ENCODE results near the gene GRHL1. TPM values are rescaled to one million over a fixed set of nuclear protein-coding genes. Genes with fewer than 3 reads are reported as not detected.
A peak's percentile ranks its signal among the peaks of the same experiment; 100 is the strongest.

Gene GRHL1
- total RNA-seq, 4 donors from 2014 or later = 1.3 to 6.6 (median 1.5) TPM; not detected in 1

- no peak overlapping the region for H3K27ac ChIP-seq
- DNase-seq = no peak
- TF ChIP-seq POLR2A (IDR thresholded peaks at IDR 0.05) (no peak), CTCF (IDR thresholded peaks at IDR 0.05) (no peak)
- H3K27me3 ChIP-seq = no peaks in the 10 kb centered on the region
- no peaks in the 10 kb centered on the region for H3K36me3 ChIP-seq
- H3K4me3 ChIP-seq = no peak overlapping the region
- H3K9me3 ChIP-seq = no peaks in the 10 kb centered on the region
- peaks cover 0 to 6% (median 0%) of the 10 kb centered on the region in 4 donors for H3K4me1 ChIP-seq
Measured at GRCh38 chr2:9981655-9982054, 30.2 kb downstream of the GRHL1 start.

- no peak for TF ChIP-seq POLR2A (IDR thresholded peaks at IDR 0.05)
- TF ChIP-seq CTCF (IDR thresholded peaks at IDR 0.05) = no peak
- H3K27me3 ChIP-seq = no peaks in the 10 kb centered on the region
- no peak for DNase-seq
- no peaks in the 10 kb centered on the region for H3K36me3 ChIP-seq
- no peak overlapping the region for H3K4me3 ChIP-seq
- H3K9me3 ChIP-seq = no peaks in the 10 kb centered on the region
- peaks cover 0 to 6% (median 0%) of the 10 kb centered on the region in 4 donors for H3K4me1 ChIP-seq
- no peak overlapping the region for H3K27ac ChIP-seq
Measured at GRCh38 chr2:9982248-9982647, 30.8 kb downstream of the GRHL1 start.

DNA sequence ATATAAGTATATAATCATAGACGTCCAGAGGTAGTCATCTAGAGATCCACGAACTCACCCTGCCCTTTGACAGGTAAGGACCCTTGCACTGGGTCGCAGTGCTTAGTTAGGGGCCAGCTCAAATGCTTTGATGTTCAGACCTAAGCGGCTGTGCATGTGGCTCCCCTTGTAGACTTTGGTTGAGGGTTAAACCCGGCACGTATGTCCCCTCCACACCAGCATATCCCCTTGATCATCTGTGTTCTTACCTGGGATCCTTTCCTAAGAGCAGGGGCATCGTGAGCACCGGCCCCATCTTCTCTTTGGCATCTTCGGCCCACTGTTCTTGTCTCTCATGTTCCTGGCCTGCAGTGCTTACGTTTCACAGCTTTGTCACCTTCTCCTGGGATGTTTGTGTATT is 31.4 kb downstream of the GRHL1 start:
- TF ChIP-seq CTCF (IDR thresholded peaks at IDR 0.05) (no peak), POLR2A (IDR thresholded peaks at IDR 0.05) (no peak)
- Histone ChIP-seq H3K27ac (no peak overlapping the region), H3K4me3 (no peak overlapping the region), H3K9me3 (no peaks in the 10 kb centered on the region), H3K27me3 (no peaks in the 10 kb centered on the region), H3K4me1 (peaks cover 0 to 6% (median 0%) of the 10 kb centered on the region in 4 donors), H3K36me3 (no peaks in the 10 kb centered on the region)
- no peak for DNase-seq

DNA sequence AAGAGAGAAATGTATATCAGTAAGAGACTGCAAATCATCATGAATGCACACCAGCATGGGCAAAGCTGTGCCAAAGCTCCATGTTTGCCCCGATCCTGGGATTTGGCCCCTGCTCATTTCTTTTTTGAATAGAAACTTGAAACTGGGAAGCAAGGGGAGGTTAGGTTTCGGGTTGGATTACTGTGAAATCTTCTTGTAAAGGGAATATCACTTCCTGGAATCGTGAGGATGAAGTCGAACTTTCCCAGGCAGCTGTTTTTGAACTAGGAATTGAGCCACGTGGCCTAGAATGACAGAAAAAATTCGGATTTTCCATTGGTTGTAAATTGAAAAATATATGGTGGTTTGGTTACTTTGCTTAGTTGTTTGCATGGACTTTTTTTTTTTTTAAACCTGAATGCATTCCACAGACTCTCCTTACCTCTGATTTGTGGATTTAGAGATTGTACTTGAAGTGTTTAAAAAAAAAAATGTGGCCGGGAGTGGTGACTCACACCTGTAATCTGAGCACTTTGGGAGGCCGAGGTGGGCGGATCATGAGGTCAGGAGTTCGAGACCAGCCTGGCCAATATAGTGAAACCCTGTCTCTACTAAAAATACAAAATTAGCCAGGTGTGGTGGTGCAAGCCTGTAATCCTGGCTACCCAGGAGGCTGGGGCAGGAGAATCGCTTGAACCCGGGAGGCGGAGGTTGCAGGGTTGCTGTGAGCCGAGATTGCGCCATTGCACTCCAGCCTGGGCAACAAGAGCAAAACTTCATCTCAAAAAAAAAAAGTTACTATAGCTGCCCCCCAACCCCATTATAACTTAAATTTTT is 32.1 kb downstream of the GRHL1 start:
- peaks cover 0 to 6% (median 0%) of the 10 kb centered on the region in 4 donors for H3K4me1 ChIP-seq
- H3K36me3 ChIP-seq = no peaks in the 10 kb centered on the region
- no peak for DNase-seq
- H3K4me3 ChIP-seq = no peak overlapping the region
- TF ChIP-seq CTCF (IDR thresholded peaks at IDR 0.05) (no peak), POLR2A (IDR thresholded peaks at IDR 0.05) (no peak)
- no peaks in the 10 kb centered on the region for H3K27me3 ChIP-seq
- no peaks in the 10 kb centered on the region for H3K9me3 ChIP-seq
- no peak overlapping the region for H3K27ac ChIP-seq

GRCh38 chr2:9984217-9984739 is 32.8 kb downstream of the GRHL1 start:
- Histone ChIP-seq H3K27me3 (no peaks in the 10 kb centered on the region), H3K9me3 (no peaks in the 10 kb centered on the region), H3K4me1 (peaks cover 0 to 6% (median 0%) of the 10 kb centered on the region in 4 donors), H3K36me3 (no peaks in the 10 kb centered on the region), H3K4me3 (no peak overlapping the region), H3K27ac (peak overlapping the region in 2 of 4 donors; percentile 18 to 54)
- TF ChIP-seq POLR2A (IDR thresholded peaks at IDR 0.05) (no peak), CTCF (IDR thresholded peaks at IDR 0.05) (peak; percentile 59 to 86 (median 78))
- DNase-seq = no peak
